GM11168 (cell line): ENCODE results near the gene IGLL1.
"Not testable (repeated sequence)": the region's sequence is repeated elsewhere in the genome, so short reads cannot be mapped to it uniquely, and the experiment has no call there.

ENCODE experiments used
- in situ Hi-C: fragments of 300-500 bp; cut with MboI; formaldehyde crosslinking; loops from one replicate; pipeline ENCODE4 v1.12.0; 2022; ENCODE audit warnings: low sequenced_read_pairs; ENCODE audit not compliant: unreplicated experiment

IGLL1 gene

DNA sequence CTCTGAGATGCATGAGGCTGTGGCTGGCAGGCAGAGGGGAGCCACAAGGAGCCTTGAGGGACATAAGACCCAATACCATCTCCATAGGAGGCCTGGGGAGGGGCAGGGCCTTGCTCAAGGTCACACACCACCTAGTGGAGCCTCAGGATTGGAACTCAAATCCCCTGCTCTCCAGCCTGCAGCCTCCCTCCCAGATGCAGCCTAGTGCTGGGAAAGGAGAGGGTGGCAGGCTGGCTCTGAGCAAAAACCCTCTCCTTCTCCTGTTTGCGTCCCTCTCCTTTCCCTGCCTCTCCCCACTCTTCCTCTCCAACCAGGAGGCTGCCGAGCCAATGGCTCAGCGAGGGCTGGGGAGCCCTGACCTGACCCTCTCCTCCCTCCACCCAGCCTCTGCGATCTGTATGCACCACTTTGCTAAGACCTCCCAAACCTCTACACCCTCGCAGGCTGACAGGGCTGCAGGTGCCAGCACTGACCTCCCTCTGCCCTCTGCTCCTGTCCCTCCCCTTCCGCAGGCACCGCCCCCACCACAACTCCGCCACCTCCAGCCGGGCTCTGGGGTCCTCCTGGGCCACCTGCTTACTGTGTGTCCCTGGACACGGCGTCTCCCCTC is 14.7 kb downstream of the IGLL1 start:
- in situ Hi-C loops: no loop called here

DNA sequence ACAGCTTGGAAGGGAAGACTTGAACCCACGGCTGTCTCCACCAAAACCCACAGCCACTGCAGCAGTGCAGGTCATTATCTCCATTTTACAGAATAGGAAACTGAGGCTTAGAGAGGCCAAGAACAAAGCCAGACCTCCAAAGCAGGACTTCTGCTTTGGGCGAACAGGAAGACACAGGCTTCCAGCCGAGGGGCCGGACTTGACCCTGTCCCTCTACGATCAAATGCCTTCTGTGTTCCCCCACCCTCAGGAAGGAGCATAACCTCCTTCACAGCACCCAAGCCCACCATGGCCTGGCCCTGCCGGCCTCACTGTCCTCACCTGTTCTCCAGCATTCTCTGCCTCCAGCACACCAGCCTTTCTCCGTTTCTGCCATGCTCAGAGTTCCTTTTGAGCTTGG is 15.8 kb downstream of the IGLL1 start:
- in situ Hi-C loops: no loop called here

DNA sequence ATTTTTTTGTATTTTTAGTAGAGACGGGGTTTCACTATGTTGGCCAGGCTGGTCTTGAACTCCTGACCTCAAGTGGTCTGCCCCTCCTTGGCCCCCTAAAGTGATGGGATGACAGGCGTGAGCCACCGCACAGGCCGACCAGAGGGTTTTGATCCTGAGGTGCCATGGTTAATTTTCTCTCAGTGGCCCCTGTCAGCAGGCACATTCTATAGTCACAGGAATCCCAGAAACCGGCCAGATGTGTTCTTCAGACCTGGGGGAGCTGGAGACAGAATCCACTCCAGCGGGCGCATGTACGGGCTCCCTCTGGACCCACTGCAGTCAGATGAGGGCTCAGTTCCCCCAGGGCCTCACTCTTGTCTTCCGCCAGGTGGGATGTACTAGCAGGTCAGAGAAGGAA is 17.0 kb downstream of the IGLL1 start:
- in situ Hi-C loops: no loop called here

DNA sequence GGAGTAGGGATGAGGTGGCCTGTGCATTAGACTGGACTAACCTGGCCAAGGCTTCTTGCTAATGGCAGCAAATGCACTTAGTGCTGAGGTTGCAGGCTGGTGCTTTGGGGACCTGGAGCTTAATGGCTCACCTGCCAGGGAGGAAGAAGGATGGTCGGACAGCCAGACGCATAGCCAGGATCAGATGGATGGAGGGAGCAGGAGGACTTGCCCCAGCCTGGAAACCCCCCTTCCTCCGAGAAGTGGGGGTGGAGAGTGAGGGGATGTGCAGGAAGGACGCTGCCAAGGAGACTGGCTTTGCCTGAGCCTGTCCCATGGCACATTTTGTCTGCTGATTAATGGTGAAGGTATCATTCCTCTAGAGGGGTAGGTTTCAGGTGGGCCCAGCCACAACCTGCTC is 17.9 kb downstream of the IGLL1 start:
- in situ Hi-C loops: no loop called here

DNA sequence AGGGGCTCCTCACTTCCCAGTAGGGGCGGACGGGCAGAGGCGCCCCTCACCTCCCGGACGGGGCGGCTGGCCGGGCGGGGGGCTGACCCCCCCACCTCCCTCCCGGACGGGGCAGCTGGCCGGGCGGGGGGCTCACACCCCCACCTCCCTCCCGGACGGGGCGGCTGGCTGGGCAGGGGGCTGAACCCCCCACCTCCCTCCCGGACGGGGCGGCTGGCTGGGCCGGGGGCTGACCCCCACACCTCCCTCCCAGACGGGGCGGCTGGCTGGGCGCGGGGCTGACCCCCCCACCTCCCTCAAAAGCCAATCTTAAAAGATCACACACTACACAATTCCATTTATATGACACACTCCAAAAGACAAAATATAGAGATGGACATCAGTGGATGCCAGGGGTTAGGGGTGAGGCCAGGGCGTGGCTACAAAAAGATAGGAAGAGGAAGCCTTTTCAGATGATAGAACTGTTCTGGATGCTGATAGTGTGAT is 19.0 kb downstream of the IGLL1 start:
- in situ Hi-C loops: not testable (repeated sequence)

DNA sequence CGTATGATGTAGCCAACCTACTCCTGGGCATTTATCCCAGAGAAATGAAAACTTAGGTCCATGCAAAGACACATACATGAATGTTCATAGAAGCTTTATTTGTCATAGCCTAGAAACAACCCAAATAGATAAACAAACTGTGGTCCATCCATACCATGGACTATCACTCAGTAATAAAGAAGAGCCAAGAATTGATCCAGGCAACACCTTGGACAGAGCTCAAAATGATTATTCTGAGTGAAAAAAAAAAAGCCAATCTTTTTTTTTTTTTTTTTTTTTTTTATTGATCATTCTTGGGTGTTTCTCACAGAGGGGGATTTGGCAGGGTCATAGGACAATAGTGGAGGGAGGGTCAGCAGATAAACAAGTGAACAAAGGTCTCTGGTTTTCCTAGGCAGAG is 19.9 kb downstream of the IGLL1 start:
- in situ Hi-C loops: not testable (repeated sequence)

DNA sequence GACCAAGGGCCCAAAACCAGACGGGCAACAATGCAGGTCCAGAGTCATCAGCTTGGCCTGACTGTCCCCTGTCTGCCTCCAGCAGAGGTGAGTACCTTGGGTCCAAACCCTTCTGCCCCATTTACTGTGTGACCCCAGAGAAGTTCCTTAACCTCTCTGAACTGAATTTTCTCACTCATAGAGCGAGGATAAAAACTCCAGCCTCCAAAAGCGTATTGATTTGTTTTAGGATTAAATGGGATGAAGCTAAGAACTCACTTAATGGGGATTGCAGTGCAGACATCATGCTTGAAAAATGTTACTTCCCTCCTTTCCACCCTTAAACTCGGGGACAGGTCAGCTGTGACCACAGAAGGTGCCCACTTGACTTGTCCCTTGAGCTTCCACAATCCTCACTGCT is 22.6 kb downstream of the IGLL1 start:
- in situ Hi-C loops: no loop called here

DNA sequence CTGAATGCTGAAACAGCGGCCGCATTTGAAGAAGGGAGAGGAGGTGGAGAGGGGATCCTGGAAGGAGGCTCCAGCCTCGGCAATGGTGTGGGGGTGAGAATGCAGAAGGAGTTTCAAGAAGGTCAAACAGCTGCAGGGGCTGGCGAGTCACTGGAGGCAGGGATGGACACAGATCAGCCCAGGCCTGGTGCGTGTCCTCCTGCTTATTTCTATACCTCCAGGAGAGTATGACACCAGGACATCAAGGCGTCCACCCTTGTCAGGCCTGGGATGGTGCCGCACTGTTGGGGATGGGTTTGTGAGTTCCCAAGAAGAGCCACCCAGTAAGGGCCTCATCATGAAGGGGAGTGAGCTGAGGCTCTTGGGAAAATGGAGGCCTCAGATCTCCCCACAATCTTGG is 23.1 kb downstream of the IGLL1 start:
- in situ Hi-C loops: no loop called here

DNA sequence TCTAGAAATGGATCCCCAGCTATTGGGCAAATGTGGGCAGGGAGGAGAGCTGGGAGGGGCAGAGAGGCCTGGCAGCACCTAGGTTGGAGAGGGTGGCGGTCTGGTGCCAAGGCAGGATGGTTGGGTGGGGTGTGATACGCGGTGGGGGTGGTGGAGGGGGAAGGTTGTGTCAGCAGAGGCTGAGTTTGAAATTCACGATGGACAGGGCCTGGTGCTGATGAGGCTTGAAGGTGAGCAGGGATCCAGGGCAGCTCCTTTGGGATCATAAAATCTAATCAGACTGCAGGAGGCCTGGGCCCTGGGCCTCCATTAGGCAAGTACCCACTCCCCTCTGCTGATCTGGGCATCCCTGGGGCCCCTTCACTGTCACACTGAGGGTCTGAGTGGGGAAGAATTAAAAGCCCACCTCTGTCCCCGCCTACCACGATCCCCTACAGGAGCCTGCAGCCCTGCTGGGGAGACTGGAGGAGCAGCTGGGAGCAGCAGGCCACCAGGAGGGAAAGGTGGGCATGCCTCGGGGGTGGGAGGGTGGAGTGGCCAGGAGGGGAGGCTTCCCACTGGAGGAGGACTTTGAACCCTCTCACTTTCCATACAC is 24.0 kb downstream of the IGLL1 start:
- in situ Hi-C loops: no loop called here

DNA sequence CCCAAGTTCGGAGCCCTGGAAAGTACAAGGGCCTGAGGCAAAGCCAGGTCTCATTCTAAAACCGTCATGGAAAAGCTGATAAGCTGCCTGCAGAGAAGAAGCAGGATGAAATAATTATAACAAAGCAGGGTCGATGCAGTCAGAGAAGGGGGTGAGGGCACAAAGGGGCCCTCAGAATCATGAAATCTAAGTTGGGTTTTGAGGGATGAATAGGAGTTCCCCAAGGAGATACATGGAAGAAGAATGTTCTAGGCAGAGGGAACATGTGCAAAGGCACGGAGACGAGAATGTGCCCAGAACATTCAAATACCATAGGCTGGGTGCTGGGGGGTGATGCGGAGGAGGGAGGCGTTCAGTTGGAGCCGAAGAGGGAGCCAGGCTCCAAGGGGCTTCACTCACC is 25.0 kb downstream of the IGLL1 start:
- in situ Hi-C loops: no loop called here

DNA sequence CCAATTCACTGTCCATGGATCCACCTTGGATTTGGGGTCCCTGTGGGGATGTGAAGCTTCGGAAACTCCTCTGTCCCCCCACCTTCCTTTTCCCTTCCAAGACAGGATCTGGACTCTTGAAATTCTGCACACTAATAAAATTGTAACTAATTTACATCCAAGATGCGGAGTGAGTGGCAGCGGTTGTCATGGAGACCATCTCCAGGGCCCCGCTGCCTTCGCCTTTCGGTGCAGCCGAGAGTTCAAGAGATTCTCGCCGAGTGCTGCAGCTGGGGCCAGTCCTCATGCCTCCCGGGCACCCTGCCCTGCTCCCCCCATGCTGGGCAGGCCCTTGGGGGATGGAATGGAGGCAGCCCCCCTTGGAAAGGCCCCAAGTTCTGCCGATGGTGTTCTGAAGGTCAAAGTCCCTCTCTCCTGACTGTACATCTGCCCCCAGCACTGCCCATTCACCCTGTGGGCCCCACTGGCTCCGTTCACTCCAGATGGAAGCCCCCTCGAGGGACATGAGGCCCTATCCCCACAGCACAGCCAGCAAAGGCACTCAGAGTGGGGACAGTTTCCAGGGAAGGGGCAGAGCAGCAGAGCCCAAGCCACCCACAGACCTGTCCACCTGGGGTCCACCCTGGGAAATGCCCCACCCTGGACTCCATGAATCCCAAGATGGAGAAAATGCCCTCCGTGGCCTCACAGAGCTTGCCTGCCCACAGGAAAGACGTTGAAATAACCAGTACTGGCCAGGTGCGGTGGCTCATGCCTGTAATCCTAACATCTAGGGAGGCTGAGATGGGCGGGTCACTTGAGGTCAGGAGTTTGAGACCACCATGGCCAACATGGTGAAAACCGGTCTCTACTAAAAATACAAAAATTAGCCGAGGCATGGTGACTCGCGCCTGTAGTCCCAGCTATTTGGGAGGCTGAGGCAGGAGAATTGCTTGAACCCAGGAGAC is 25.9 kb downstream of the IGLL1 start:
- in situ Hi-C loops: no loop called here

DNA sequence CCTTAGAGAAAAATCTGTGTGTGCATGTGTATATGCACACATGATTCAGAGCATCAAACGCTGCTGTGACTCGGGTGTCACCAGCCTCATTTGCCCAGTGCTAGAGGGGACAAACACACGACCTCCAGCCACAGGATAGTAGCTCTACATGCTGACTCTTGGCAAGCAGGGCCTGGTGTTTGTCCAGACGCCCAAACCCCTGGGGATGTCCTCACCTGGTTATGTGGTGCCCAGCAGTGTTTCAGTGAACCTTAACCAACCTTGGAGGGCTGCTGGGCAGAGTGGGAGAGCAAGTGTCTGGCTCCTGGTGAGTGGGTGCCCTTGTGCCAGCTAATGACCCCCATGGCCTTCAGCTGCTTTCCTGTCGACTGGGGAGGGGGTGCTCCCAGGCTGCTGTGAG is 26.7 kb downstream of the IGLL1 start:
- in situ Hi-C loops: no loop called here

DNA sequence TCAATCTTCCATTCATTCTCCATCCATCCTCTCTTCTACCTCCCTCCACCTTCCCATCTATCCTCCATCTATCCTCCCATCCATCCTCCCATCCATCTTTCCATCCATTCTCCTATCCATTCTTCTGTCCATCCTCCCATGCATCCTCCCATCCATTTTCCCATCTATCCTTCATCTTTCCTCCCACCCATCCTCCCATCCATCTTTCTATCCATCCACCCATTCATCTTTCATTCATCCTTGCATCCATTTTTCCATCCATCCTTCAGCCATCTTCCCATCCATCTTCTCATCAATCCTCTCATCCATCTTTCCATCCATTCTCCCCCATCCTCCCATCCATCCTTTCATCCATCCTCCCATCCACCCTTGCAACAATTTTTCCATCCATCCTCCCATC is 27.5 kb downstream of the IGLL1 start:
- in situ Hi-C loops: no loop called here

DNA sequence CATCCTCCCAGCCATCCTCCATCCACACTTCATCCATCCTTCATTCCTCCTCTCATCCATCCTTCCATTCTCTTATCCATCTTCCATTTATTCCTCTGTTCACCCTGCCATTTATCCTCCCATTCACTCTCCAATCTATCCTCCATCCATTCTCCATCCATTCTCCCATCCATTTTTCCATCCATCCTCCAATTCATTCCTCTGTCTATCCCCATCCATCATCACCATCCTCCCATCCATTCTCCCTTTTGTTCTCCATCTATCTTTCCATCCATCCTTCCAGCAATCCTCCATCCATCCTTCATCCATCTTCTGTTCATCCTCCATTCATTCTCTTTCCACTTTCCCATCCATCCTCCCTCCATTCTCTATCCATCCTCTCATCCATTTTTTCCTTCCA is 28.7 kb downstream of the IGLL1 start:
- in situ Hi-C loops: no loop called here

DNA sequence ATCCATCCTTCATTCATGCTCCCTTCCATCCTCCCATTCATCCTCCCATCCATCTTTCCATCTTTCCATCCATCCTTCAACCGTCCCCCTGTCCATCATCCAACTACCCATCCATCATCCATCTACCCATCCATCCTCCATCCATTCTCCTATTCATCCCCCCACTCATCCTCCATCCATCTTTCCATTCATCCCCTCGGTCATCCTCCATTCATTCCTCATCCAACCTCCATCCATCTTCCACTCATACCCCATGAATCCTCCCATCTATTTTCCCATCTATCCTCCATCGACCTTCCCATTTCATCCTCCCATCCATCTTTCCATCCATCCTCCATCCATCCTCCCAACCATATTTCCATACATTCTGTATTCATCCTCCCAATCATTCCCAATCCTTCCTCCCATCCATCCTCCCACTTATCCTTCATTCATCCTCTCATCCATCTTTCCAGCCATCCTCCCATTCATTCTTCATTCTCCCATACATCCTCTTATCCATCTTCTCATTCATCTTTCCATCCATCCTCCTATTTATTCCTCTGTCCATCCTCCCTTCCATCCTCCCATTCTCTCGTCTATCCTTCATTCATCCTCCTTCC is 29.9 kb downstream of the IGLL1 start:
- in situ Hi-C loops: no loop called here

DNA sequence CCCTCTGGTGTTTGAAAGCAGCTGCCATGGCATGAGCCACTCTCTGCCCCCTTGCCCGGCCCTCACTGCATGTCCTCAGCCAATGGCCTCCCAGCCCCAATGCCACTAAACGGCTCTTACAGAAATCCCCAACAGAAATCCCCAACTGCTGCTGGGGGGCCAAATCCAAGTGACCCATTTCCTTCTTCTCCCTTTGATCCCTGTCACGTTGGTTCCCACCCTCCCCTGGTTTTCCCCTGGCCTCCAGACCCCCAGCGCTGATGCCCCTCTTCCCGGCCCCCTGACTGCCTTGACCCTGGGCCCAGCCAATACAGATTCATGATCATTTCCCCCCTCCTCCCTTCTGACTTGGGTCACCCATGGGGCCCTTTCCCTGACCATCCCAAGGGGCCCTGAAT is 30.9 kb downstream of the IGLL1 start:
- in situ Hi-C loops: no loop called here

DNA sequence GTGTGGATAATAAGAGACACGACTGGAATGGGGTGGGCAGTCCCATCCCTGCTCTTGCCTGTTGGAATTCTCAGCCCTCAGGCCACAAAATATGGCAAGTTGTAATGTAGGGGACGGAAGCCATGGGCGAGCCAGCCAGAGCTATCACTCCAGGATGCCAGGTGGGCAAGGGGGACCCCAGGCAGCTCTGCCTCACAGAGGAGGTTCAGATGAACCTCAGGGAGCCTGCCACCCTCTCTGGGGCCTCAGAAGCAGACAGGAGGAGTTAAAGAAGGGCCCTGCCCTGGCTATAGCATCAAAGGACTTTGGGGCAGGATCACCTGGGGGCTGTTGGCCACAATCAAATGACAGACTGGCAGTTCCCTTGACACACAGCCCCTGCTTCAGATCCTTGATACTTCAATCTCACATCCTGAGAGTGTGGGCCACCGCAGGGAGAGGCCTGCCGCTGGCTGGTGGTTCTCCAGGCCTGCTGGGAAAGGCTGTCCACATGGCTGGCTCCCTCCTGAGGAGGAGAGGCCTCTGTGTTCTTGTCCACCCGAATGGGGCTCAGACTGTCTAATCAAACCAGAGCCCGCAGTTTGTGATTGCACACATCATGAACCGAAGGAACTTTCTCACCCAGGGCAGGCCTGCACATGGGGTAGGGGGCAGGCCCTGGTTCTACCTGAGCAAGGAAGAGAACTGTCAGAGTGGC is 31.4 kb downstream of the IGLL1 start:
- in situ Hi-C loops: no loop called here

DNA sequence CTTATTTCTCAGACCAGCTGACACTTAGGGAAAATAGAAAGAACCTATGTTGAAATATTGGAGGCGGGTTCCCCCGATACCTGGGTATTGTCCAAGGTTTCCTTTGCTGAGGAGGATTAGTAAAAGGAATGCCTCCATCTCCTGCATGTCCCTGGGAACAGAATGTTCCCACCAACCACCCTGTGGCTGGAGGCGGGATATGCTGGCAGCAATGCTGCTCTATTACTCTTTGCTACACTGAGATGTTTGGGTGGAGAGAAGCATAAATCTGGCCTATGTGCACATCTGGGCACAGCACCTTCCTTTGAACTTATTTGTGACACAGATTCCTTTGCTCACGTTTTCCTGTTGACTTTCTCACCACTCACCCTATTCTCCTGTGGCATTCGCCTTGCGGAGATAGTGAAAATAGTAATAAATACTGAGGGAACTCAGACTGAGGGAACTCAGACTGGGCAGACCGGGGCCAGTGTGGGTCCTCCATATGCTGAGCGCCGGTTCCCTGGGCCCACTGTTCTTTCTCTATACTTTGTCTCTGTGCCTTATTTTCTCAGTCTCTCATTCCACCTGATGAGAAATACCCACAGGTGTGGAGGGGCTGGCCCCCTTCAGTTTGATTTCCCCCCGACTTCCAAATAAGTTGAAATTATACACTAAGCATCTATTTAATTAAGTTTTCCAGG is 32.1 kb downstream of the IGLL1 start:
- in situ Hi-C loops: no loop called here

DNA sequence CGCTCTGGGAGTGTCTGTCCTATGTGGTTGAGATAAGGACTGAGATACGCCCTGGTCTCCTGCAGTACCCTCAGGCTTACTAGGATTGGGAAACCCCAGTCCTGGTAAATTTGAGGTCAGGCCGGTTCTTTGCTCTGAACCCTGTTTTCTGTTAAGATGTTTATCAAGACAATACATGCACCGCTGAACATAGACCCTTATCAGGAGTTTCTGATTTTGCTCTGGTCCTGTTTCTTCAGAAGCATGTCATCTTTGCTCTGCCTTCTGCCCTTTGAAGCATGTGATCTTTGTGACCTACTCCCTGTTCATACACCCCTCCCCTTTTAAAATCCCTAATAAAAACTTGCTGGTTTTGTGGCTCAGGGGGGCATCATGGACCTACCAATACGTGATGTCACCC is 32.7 kb downstream of the IGLL1 start:
- in situ Hi-C loops: not testable (repeated sequence)

DNA sequence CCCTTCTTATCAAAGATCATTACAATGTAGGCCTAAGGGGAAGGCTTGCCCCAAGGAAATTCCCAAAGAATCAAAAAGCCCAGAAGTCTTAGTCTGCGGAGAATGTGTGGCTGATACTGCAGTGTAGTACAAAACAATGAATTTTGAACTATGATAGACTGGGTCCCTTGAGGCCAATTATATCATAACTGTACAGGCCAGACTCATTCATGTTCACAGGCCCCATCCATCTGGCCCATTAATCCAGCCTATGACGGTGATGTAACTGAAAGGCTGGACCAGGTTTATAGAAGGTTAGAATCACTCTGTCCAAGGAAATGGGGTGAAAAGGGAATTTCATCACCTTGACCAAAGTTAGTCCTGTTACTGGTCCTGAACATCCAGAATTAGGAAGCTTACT is 35.2 kb downstream of the IGLL1 start:
- in situ Hi-C loops: no loop called here
